GM12878 (cell line): Measurements from ENCODE around the gene TBKBP1. TPM values are rescaled to one million over a fixed set of nuclear protein-coding genes. Genes with fewer than 3 reads are reported as not detected.
A peak's percentile ranks its signal among the peaks of the same experiment; 100 is the strongest.

Experiments
- ATAC-seq: fragments of 200-7000 bp; cut with Tn5 transposase; 3 replicates; pipeline ENCODE4 v1.9.1; 2020; ENCODE audit warnings: mild to moderate bottlenecking, moderate library complexity
- BruUV-seq: library from RNA; stranded (reverse); fragments of 400-500 nt; replicated peaks from 2 replicates; lab custom pipeline; 2021; lab: Mats Ljungman, UMichigan
- CTCF ChIA-PET: fragments of 300-600 bp; sonication (Branson Sonifier 250); formaldehyde crosslinking; extraction: SDS; loops from one replicate; lab custom pipeline; 2021; ENCODE audit warnings: inconsistent platforms; lab: Yijun Ruan, JAX
- POLR2A ChIA-PET: fragments of 350-600 bp; formaldehyde crosslinking; extraction: SDS; loops from one replicate; lab custom pipeline; 2021; ENCODE audit warnings: inconsistent platforms; lab: Charles Lee
- RAD21 ChIA-PET: fragments of 300-600 bp; sonication (Branson Sonifier 250); formaldehyde crosslinking; loops from one replicate; lab custom pipeline; 2023; ENCODE audit warnings: antibody characterized with exemption; ENCODE audit not compliant: unreplicated experiment; lab: Charles Lee
- SMC1A ChIA-PET: fragments of 300-600 bp; sonication (Branson Sonifier 250); formaldehyde crosslinking; loops from one replicate; lab custom pipeline; 2023; ENCODE audit not compliant: unreplicated experiment, uncharacterized antibody; lab: Charles Lee
- DNase-seq: peaks from one replicate; pipeline ENCODE4 v3.0.0-alpha.2; 2011; ENCODE audit warnings: low read depth, low spot score
- FAIRE-seq: peaks from 3 replicates; lab custom pipeline; 2011; peaks lifted over from hg19 to GRCh38; lab: Jason Lieb, UNC
- H2AFZ ChIP-seq: 2 replicates; pipeline ENCODE4 v1.6.0; 2011; ENCODE audit warnings: low read depth, low read length, control low read depth; ENCODE audit not compliant: control insufficient read depth
- H3K27ac ChIP-seq: 2 replicates; pipeline ENCODE4 v1.5.1; 2011; ENCODE audit warnings: control low read depth; ENCODE audit not compliant: control insufficient read depth, insufficient read depth
- H3K27me3 ChIP-seq, 2 experiments: replicated peaks in 1 of 2; 2 replicates each; pipeline versions ENCODE4 v1.6.0 to v1.6.1; 2011; ENCODE audit warnings: low read length in 1 of 2; ENCODE audit not compliant: control insufficient read depth in 2 of 2, insufficient read depth in 2 of 2
- H3K36me3 ChIP-seq, 2 experiments: 2 replicates each; pipeline ENCODE4 v1.5.1; 2011; ENCODE audit warnings: low read length in 1 of 2; ENCODE audit not compliant: control insufficient read depth in 2 of 2, insufficient read depth in 2 of 2
- H3K4me1 ChIP-seq: 2 replicates; pipeline ENCODE4 v1.6.1; 2011; ENCODE audit warnings: mild to moderate bottlenecking, low read length, moderate library complexity, mixed read lengths; ENCODE audit not compliant: control insufficient read depth, insufficient read depth
- H3K4me2 ChIP-seq: 2 replicates; pipeline ENCODE4 v1.6.0; 2011; ENCODE audit warnings: control low read depth; ENCODE audit not compliant: control insufficient read depth, insufficient read depth
- H3K4me3 ChIP-seq: fragments of 200-600 bp; sonication (generic); 2 replicates; pipeline ENCODE4 v1.5.1; 2016
- H3K79me2 ChIP-seq: 2 replicates; pipeline ENCODE4 v1.6.0; 2011; ENCODE audit warnings: low read length; ENCODE audit not compliant: control insufficient read depth, insufficient read depth
- H3K9ac ChIP-seq: 2 replicates; pipeline ENCODE4 v1.8.0; 2011; ENCODE audit warnings: low read length, control low read depth, mixed read lengths; ENCODE audit not compliant: control insufficient read depth, insufficient read depth
- H3K9me3 ChIP-seq: replicated peaks from 3 replicates; pipeline ENCODE4 v1.5.1; 2011; ENCODE audit warnings: mild to moderate bottlenecking, low read length; ENCODE audit not compliant: control insufficient read depth, insufficient read depth
- H4K20me1 ChIP-seq: 2 replicates; pipeline ENCODE4 v1.6.0; 2011; ENCODE audit not compliant: control insufficient read depth, insufficient read depth
- BACH1 ChIP-seq: fragments of 450-650 bp; IDR thresholded peaks from 2 replicates; pipeline ENCODE4 v1.6.1; 2017; ENCODE audit warnings: mild to moderate bottlenecking, borderline replicate concordance
- CBFB ChIP-seq: IDR thresholded peaks from 2 replicates; pipeline ENCODE4 v1.6.1; 2016; ENCODE audit warnings: antibody characterized with exemption, low read depth
- CBX5 ChIP-seq: sonication (generic); IDR thresholded peaks from 2 replicates; pipeline ENCODE4 v1.6.1; 2016; ENCODE audit warnings: low read depth, moderate library complexity, mild to moderate bottlenecking, inconsistent platforms
- CREB1 ChIP-seq: IDR thresholded peaks from 2 replicates; pipeline ENCODE4 v1.6.1; 2012; ENCODE audit warnings: low read depth, mild to moderate bottlenecking, inconsistent platforms
- DPF2 ChIP-seq: fragments of 450-650 bp; IDR thresholded peaks from 2 replicates; pipeline ENCODE4 v1.6.1; 2017; ENCODE audit warnings: mild to moderate bottlenecking
- EED ChIP-seq: sonication (generic); IDR thresholded peaks from 2 replicates; pipeline ENCODE4 v1.6.1; 2016; ENCODE audit warnings: antibody characterized with exemption, low read depth
- EGR1 ChIP-seq, 2 experiments: IDR thresholded peaks; 1 replicate in 1 of 2; 2 replicates in 1 of 2; pipeline ENCODE4 v1.6.1; 2011 to 2012; ENCODE audit warnings: low read depth in 2 of 2, low read length in 2 of 2, borderline replicate concordance in 1 of 2, mild to moderate bottlenecking in 1 of 2, moderate library complexity in 1 of 2
- FOXK2 ChIP-seq: fragments of 450-650 bp; IDR thresholded peaks from 2 replicates; pipeline ENCODE4 v1.6.1; 2017; ENCODE audit warnings: mild to moderate bottlenecking, moderate library complexity
- IKZF1 ChIP-seq: fragments of 450-650 bp; conservative IDR thresholded peaks from 2 replicates; pipeline ENCODE4 v1.6.1; 2017; ENCODE audit warnings: antibody characterized with exemption, mild to moderate bottlenecking
- NFIC ChIP-seq: IDR thresholded peaks from 2 replicates; pipeline ENCODE4 v1.6.1; 2012; ENCODE audit warnings: low read depth, mild to moderate bottlenecking, inconsistent platforms, low read length, moderate library complexity
- NR2F1 ChIP-seq: fragments of 450-650 bp; conservative IDR thresholded peaks from 2 replicates; pipeline ENCODE4 v1.6.1; 2017; ENCODE audit warnings: mild to moderate bottlenecking
- POLR2A ChIP-seq: IDR thresholded peaks from 2 replicates; pipeline ENCODE4 v1.6.1; 2011; ENCODE audit warnings: low read depth, mild to moderate bottlenecking, low read length
- POLR2AphosphoS2 ChIP-seq: IDR thresholded peaks from 2 replicates; pipeline ENCODE4 v1.6.1; 2011; ENCODE audit warnings: low read depth, mild to moderate bottlenecking, low read length, improper control_type of control experiment, moderate library complexity
- POLR2AphosphoS5 ChIP-seq: IDR thresholded peaks from 2 replicates; pipeline ENCODE4 v1.6.1; 2011; ENCODE audit warnings: mild to moderate bottlenecking, low read length, inconsistent platforms
- RUNX3 ChIP-seq: IDR thresholded peaks from 2 replicates; pipeline ENCODE4 v1.6.1; 2012; ENCODE audit warnings: low read length, inconsistent platforms
- SMC3 ChIP-seq: IDR thresholded peaks from 2 replicates; pipeline ENCODE4 v1.6.1; 2011; ENCODE audit warnings: low read length, improper control_type of control experiment, borderline replicate concordance
- TAF1 ChIP-seq: IDR thresholded peaks from 2 replicates; pipeline ENCODE4 v1.6.1; 2011; ENCODE audit warnings: mild to moderate bottlenecking, low read depth, low read length, borderline replicate concordance
- TBL1XR1 ChIP-seq: IDR thresholded peaks from 2 replicates; pipeline ENCODE4 v1.6.1; 2012; ENCODE audit warnings: low read depth, low read length, improper control_type of control experiment
- WGBS: methylation state at CpG from one replicate; pipeline ENCODE4 v1.1.6; 2016; ENCODE audit warnings: low lambda C conversion rate; ENCODE audit not compliant: insufficient replicate concordance, insufficient coverage; ENCODE audit errors: missing lambda C conversion rate; 5-methylcytosine and 5-hydroxymethylcytosine counted together
- in situ Hi-C: fragments of 300-500 bp; cut with MboI; formaldehyde crosslinking; loops from 9 replicates; pipeline ENCODE4 v1.14.3; 2018; ENCODE audit warnings: mixed read lengths
- intact Hi-C: fragments of 100-400 bp; cut with micrococcal nuclease; formaldehyde crosslinking; loops from one replicate; pipeline ENCODE4 v1.14.2; 2022; ENCODE audit not compliant: unreplicated experiment
- polyA plus RNA-seq, 11 experiments: library from polyadenylated mRNA; depleted of rRNA in 4 of 11; unstranded in 6 of 11; stranded (reverse) in 5 of 11; fragments of >200 nt; fragmentation: Nextera tagmentation in 4 of 11; fragmentation: Illumina TruSeq in 1 of 11; extraction: Ambion mirVana in 4 of 11; extraction: Trizol in 1 of 11; gene quantifications; 1 replicate in 1 of 11; 2 replicates in 10 of 11; pipeline versions ENCODE4 v1.2.1 to v1.2.3, GENCODE V29; 2011 to 2016; ENCODE audit warnings: inconsistent platforms in 2 of 11, missing spikeins in 2 of 11, low read depth in 1 of 11
- total RNA-seq, 4 experiments: library from RNA; depleted of rRNA in 3 of 4; stranded (reverse); fragments of >200 nt in 3 of 4; fragmentation: Illumina TruSeq in 1 of 4; extraction: Trizol in 1 of 4; gene quantifications; 2 replicates each; pipeline versions ENCODE4 v1.2.1 to v1.2.3, GENCODE V29; 2013 to 2021
- TF ChIP-seq, protein P1 (sequence below): fragments of 450-650 bp; formaldehyde crosslinking; IDR thresholded peaks from 2 replicates; pipeline ENCODE4 v1.4.0; 2022; ENCODE audit warnings: mild to moderate bottlenecking, moderate library complexity
- TF ChIP-seq, protein P2 (sequence below), 3 experiments: IDR thresholded peaks in 2 of 3; conservative IDR thresholded peaks in 1 of 3; 2 replicates each; pipeline ENCODE4 v1.5.1; 2011; ENCODE audit warnings: low read depth in 3 of 3, low read length in 3 of 3, mild to moderate bottlenecking in 3 of 3, control low read depth in 2 of 3, moderate library complexity in 2 of 3, inconsistent platforms in 1 of 3, mixed read lengths in 1 of 3; ENCODE audit not compliant: control insufficient read depth in 2 of 3, insufficient read depth in 1 of 3; ENCODE audit errors: extremely low read depth in 1 of 3

The TBKBP1 gene
- total and polyA plus RNA-seq, 10 of the 15 experiments (the other 5 are each of a cell fraction or from before 2014, with no cell fraction given) = 0.11 to 2.7 (median 0.74) TPM; not detected in 3

DNA sequence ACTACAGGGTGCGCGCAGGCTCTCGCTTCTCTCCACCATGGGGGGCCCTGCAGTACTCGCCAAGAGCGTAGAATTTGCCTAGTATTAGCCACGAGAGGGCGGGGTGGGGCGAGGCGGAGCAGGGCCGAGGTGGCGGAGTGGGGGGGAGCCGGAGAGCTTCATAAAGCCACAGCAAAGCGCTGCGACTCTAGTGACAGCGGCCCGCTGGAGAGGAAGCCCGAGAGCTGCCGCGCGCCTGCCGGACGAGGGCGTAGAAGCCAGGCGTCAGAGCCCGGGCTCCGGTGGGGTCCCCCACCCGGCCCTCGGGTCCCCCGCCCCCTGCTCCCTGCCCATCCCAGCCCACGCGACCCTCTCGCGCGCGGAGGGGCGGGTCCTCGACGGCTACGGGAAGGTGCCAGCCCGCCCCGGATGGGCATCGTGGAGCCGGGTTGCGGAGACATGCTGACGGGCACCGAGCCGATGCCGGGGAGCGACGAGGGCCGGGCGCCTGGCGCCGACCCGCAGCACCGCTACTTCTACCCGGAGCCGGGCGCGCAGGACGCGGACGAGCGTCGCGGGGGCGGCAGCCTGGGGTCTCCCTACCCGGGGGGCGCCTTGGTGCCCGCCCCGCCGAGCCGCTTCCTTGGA is 39.2 kb downstream of the TBKBP1 start, which contains the start of gene TBX21:
Gene TBX21 (plus strand): TSS at position 190 of the 627 bp plus-strand sequence. CDS start 219 bp downstream, at position 409.
- Histone ChIP-seq H3K27ac (peak within 1 kb of the TSS; percentile 84), H3K27me3 (0 out of 4 replicates have a peak, but pooled peaks cover 0 to 1% of the 10 kb centered on the region in 2 experiments), H3K4me2 (peak within 1 kb of the TSS; percentile 63), H4K20me1 (no peaks in the 10 kb centered on the region), H3K4me3 (peak within 1 kb of the TSS; percentile 92), H3K79me2 (peaks cover 46% of the 10 kb centered on the region), H3K4me1 (peaks cover 27% of the 10 kb centered on the region), H2AFZ (peak within 1 kb of the TSS; percentile 18), H3K9ac (peak within 1 kb of the TSS; percentile 83), H3K9me3 (no peaks in the 10 kb centered on the region), H3K36me3 (no peaks in the 10 kb centered on the region)
- FAIRE-seq (peak; percentile 70), DNase-seq (no peak), ATAC-seq (peak; percentile 80)
- BruUV-seq = no TSS peak
- RAD21 ChIA-PET = interaction anchor here (1.0 to 10.4 kb wide), 9 partner anchors 9 to 504 kb away, joined by 3 to 136 read pairs (median 4); partner anchors contain the start of gene TBKBP1
- CTCF ChIA-PET = interaction anchor here (0.6 to 17.1 kb wide), 14 partner anchors 8 to 447 kb away, joined by 3 to 242 read pairs (median 4); no protein-coding TSS in a partner anchor
- POLR2A ChIA-PET = interaction anchor here (0.6 to 3.3 kb wide), 7 partner anchors 10 to 378 kb away, joined by 3 to 23 read pairs (median 5); no protein-coding TSS in a partner anchor
- SMC1A ChIA-PET = interaction anchor here (0.8 to 7.0 kb wide), 10 partner anchors 8 to 69 kb away, joined by 3 to 56 read pairs (median 12); no protein-coding TSS in a partner anchor
- in situ Hi-C loops = no loop called here
- intact Hi-C loops = loop anchor here (2.0 to 10.0 kb wide), 2 partner anchors 18 to 78 kb away; no protein-coding TSS in a partner anchor
- 2% methylated on average over 67 of the region's 73 CpGs for WGBS
- TF ChIP-seq IKZF1 = 0 out of 2 replicates have a peak, but pooled peaks have one; percentile 73
- peak; percentile 53 for TF ChIP-seq CREB1
- 0 out of 2 replicates have a peak, but pooled peaks have one; percentile 44 for TF ChIP-seq RUNX3
- peak; percentile 61; the same call in 1 of the 2 replicates for TF ChIP-seq BACH1
- TF ChIP-seq EGR1 (IDR thresholded peaks at IDR 0.05; ENCODE audit: borderline replicate concordance in 1 of 2, low read depth in 2 of 2, low read length in 2 of 2) = peak in 1 of 2 experiments; percentile 26; a peak in 1 of 3 replicates
- TF ChIP-seq CBFB = no peak
- TF ChIP-seq POLR2AphosphoS2 = peak; percentile 55; the same call in 1 of the 2 replicates
- TF ChIP-seq NFIC = no peak
- TF ChIP-seq, protein P1, sequence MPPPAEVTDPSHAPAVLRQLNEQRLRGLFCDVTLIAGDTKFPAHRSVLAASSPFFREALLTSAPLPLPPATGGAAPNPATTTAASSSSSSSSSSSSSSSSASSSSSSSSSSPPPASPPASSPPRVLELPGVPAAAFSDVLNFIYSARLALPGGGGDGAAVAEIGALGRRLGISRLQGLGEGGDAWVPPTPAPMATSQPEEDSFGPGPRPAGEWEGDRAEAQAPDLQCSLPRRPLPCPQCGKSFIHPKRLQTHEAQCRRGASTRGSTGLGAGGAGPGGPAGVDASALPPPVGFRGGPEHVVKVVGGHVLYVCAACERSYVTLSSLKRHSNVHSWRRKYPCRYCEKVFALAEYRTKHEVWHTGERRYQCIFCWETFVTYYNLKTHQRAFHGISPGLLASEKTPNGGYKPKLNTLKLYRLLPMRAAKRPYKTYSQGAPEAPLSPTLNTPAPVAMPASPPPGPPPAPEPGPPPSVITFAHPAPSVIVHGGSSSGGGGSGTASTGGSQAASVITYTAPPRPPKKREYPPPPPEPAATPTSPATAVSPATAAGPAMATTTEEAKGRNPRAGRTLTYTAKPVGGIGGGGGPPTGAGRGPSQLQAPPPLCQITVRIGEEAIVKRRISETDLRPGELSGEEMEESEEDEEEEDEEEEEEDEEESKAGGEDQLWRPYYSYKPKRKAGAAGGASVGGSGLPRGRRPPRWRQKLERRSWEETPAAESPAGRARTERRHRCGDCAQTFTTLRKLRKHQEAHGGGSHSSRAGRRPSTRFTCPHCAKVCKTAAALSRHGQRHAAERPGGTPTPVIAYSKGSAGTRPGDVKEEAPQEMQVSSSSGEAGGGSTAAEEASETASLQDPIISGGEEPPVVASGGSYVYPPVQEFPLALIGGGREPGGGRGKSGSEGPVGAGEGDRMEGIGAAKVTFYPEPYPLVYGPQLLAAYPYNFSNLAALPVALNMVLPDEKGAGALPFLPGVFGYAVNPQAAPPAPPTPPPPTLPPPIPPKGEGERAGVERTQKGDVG (CRISPR knock-in tag) = no peak
- TF ChIP-seq POLR2A = peak; percentile 95
- no peak for TF ChIP-seq EED
- TF ChIP-seq NR2F1 = 0 out of 2 replicates have a peak, but pooled peaks have one; percentile 13
- TF ChIP-seq SMC3 = peak; percentile 45; the same call in 1 of the 2 replicates
- peak; percentile 91 for TF ChIP-seq POLR2AphosphoS5
- TF ChIP-seq, protein P2, sequence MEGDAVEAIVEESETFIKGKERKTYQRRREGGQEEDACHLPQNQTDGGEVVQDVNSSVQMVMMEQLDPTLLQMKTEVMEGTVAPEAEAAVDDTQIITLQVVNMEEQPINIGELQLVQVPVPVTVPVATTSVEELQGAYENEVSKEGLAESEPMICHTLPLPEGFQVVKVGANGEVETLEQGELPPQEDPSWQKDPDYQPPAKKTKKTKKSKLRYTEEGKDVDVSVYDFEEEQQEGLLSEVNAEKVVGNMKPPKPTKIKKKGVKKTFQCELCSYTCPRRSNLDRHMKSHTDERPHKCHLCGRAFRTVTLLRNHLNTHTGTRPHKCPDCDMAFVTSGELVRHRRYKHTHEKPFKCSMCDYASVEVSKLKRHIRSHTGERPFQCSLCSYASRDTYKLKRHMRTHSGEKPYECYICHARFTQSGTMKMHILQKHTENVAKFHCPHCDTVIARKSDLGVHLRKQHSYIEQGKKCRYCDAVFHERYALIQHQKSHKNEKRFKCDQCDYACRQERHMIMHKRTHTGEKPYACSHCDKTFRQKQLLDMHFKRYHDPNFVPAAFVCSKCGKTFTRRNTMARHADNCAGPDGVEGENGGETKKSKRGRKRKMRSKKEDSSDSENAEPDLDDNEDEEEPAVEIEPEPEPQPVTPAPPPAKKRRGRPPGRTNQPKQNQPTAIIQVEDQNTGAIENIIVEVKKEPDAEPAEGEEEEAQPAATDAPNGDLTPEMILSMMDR (IDR thresholded peaks at IDR 0.05 in 2 of 3, conservative IDR thresholded peaks at IDR 0.05 in 1 of 3; ENCODE audit: control insufficient read depth in 2 of 3, extremely low read depth in 1 of 3, insufficient read depth in 1 of 3, low read depth in 3 of 3, low read length in 3 of 3) = peak; percentile 34 to 64 (median 52)
- no peak for TF ChIP-seq TBL1XR1
- 0 out of 2 replicates have a peak, but pooled peaks have one; percentile 67 for TF ChIP-seq DPF2
- TF ChIP-seq TAF1 = peak; percentile 59; the same call in 1 of the 2 replicates
- TF ChIP-seq FOXK2 = no peak
- TF ChIP-seq CBX5 = 0 out of 2 replicates have a peak, but pooled peaks have one; percentile 20
